Stimulated activated CD8-positive, alpha-beta memory T cell treated with anti-CD3 and anti-CD28 coated beads, Interleukin-15, amount 100 ng/mL, for 4 hours (primary cell): ENCODE data around the gene METTL13.

Experiments
- DNase-seq, 2 donors: peaks; one replicate each; pipeline ENCODE4 v3.0.0-alpha.2; 2020; ENCODE audit warnings: low read depth in 2 of 2

The METTL13 gene

DNA sequence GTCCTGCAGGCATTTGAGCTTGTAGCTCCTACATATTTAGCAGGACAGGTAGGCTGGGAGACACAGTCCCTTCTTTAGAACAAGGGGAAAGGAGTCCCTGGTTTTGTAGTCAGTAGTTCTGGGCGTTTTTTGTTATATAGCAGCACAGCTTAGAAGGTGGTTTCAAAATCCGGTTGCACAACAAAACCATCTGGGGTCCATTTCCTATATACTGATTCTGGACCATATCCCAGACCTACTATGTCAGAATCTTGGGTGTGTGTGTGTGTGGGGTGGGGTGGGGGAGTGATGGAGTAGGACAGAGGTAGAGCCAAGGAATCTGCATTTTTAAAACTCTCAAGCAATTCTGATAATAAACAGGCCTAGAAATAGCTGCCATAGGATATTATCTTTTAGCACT is 21.6 kb downstream of the METTL13 start:
- DNase-seq = no peak

DNA sequence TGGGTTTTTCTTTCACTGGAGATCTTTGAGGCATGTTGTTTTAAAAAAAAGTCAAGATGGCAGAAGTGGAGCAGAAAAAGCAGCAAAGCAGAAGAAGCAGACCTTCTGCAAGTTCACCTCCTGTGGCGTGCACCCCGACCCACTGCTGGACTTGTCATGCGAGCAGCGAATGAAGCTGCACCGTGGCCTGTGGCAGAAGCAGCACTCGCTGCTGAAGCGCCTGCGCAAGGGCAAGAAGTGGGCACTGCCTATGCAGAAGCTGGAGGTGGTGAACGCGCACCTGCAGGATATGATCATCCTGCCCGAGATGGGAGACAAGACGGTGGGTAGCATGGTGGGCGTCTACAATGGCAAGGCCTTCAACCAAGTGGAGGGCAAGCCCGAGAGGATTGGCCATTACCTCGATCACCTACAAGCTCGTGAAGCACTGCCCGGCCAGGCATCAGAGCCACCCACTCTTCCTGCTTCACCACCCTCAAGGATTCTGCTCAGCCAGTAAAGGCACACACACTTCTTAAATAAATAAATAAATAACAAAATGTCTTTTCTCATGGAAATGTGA is 22.1 kb downstream of the METTL13 start:
- DNase-seq = no peak

DNA sequence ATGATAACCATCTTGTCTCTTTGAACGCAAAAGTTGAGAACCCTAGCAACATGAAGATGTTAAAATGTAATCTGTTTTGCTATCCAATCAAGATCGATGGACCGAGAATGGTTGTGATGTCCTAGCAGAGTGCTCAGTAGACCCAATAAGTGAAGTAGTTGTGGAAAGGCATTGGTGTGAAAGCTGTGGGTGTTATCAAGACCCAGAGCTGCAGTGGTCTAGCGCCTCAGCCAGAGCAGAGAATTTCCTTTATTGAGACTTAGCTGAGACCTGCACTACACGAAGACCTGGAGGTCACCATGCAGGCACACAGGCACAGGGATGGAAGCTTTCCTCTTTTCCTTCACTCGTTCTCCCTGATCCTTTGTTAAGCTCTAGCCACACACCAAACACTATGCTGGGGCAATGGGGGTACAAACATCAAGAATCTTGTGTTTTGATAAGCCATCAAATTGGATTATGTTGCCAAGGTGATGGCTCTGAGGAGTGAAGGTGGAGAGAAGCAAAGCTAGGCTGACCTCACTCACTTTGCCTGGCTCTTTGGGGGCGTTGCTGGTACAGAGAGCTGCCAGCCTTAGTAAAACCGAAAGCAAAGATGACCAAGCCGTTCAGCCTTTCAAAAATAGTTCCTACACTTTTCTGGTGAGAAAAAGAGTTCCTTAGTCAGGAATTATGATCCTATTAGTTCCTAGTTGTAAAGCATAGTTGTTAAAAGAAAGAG is 24.1 kb downstream of the METTL13 start:
- no peak for DNase-seq

DNA sequence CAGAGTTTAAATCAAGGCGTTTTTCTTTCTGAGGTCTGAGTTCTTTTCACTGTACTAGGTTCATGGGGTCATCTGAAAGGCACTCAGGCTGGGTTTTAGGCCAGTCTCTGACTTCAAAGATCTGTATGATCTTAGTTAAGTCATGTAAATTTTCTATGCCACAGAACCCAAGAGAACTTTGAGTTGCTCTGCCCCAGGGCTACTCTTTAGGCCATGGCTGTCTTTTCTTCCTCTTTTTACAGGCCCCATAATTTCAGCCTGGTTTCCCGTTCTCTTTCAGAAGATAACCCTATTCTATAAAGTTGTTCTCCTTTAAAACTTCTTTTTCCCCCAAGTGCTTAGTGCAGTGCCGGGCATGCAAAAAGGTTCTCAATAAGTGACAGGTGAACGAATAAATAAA is 26.1 kb downstream of the METTL13 start:
- no peak for DNase-seq

DNA sequence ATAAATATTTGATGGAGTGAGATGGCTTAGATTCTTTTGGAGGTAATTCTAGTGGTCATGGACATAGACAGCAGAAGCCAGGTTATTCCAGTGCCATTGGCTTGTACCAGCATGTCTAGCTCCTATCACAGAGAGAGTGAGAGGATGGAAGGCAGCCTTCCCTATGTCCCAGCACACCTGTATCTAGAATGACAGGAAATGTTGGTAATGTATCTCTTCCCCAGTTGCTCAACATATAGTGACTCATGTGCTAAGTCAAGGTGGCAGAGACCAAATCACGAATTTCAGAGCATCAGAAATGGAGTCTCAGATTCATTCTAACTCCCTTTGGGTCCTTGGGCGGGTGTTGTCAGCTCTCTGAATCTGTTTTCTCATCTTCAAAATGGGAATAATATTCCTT is 28.4 kb downstream of the METTL13 start:
- no peak for DNase-seq

DNA sequence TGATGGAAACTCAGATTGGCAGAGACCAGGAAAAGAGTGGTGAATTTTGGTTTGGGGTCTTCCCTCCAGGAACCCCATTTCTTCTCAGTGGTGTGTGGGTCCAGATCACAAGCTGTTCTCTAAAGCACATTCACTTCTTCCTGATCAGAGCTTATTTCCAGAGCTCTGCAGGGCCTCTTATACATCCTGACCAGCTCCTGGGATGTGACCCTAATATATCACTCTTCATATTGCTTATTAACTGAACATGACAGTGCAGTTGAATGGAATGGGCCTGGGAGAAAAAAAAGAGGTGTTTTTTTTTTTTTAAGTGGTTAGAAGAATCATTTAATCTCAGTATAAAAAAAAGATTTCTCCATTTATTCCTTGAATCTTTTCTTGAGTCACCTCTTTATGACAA is 30.2 kb downstream of the METTL13 start:
- no peak for DNase-seq

DNA sequence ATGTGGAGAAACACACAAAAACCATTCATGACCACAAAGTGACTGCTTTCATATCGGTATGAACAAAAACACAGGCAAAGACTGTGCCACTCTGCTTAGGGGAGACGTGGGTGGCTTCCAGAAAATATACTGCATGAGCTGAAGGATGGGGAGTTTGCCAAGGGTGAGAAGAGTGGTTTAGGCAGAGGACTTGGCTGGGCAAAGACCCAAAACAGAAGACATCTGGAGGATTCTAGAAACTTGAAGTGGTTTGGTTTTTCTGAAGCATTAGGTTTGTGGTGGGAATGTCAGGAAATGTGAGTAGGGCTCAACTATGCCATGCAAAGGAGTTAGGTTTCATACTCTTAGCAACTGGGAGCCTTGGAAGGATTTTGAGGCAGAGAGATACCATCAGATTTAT is 33.2 kb downstream of the METTL13 start:
- DNase-seq = no peak

DNA sequence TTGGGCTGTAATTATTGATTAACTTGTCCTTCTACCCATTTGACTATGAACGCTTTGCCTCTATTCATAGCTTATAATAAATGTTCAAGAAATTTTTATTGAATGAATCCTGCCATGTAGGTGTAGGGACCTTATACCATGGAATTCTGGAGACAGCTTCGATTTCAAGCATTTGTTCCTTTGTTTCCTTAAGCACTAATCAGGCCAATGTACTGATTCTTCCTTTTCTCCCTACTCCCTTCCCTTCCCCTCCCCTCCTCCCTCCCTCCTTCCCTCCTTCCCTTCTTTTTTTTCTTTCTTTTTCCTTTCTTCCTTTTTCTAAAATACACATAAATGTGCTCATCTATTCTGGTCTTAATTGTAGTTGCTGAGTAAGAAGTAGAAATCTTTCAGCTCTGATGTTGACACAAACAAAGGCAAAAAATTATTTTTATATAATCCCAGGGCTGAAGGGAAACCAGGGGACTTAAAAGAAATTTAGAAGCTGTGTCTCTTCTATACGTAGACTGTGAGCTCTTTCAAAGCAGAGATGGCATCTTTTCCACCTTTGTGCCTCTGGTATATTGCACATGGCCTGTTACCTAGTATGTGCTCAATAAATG is 34.9 kb downstream of the METTL13 start:
- DNase-seq = no peak

DNA sequence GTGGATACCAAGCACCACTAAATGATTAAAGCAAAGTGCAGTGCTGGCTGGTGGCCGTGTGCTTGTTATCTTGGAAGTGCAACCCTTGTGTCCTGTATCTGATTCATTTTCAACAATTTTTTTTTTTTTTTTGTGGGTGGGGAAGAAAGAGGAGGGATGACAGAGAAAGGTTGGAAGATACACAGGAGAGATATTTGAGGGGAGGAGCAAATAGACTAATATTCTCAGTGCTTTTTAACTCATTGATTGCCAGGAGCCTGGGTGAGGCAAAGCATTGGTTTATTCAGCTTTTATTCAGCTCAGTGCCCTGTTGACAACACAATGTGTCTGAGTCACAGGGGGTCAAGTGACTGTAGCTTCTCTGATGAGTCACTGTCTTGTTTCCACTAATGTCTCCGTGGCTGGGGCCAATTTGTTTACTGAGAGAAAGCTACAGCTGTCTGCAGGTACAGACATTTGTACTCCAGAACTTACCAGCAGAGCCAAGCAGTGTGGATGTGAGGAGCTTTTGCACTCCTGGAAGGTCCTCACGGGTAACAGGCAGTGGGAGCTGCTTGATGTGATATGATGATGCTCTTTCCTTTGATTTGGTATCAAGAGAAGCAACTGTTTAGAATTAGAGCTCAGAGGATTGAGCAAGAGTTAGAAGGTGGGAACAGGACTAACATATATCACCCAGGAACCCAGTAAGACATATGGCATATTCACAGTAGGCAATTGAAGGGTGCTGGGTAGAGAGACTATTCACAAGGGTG is 36.2 kb downstream of the METTL13 start:
- DNase-seq = no peak

DNA sequence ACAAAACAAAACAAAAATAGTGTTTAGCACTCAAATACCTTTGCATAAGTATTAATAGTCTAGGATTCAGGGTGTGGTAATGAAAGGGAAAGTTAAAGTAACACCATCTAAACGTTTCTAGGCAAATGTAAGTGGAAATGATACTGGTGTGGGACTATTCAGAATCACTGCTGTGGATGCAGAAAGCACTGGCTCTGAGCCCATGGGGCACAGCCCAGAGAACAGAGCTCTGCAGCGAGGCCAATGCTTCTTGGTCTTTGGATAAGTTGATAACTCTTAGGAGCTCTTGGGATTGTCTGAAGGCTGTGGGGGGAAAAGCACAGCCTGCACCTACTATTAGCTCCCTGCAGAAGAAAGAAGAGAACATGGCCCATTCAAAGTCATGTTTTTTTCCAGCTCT is 38.5 kb downstream of the METTL13 start:
- DNase-seq = no peak

DNA sequence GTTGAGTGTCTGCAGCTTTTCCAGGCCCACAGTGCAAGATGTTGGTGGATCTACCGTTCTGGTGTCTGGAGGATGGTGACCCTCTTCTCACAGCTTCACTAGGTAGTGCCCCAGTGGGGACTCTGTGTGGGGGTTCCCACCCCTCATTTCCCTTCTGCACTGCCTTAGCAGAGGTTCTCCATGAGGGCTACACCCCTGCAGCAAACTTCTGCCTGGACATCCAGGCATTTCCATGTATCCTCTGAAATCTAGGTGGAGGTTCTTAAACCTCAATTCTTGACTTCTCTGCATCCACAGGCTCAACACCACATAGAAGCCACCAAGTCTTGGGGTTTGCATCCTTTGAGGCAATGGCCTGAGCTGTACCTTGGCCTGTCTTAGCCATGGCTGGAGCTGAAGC is 45.5 kb downstream of the METTL13 start:
- no peak for DNase-seq

DNA sequence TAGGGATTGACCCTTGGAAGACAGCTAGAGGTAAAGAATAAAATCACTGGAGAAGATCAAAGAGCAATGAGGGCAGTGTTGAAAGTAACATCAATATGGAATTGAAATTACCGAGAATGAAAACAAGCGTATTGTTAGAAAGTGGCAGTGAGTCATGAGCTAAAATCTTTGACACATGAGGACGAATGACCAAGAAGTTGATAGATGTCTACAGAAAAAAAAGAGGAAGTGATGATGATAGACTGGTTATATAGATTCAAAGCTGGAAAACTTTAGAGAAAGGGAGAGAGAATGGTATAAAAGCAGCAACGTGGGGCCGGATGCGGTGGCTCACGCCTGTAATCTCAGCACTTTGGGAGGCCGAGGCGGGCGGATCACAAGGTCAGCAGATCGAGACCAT is 47.3 kb downstream of the METTL13 start:
- DNase-seq = no peak

DNA sequence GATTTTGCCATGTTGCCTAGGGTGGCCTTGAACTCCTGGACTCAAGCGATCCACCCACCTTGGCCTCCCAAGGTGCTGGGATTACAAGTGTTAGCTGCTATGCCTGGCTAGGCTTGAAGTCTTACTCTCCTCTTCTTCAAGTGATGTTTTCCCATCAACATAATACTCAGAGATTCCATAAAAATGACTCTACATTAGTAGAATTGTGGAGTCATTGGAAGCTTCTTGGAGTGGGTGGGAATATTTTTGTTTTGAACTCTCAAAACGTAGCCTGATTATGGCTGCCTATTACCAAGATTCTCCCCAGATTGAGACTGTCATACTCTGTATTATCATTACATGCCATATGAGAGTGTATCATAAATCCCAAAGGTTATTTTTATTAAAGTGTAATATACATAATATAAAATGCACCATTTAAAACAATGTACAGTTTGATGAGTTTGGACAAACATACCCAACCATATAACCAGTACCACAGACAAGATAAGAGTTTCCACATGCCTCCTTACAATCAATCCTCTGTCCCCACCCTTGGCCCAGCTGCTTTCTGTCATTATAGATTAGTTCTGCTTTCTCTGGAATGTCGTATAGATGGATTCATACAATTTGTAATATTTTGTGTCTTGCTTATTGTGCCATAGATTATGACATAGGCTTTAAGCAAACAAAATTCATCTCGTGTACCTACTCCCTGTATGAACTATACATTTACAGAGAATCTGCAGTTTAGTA is 51.8 kb downstream of the METTL13 start:
- DNase-seq = no peak

DNA sequence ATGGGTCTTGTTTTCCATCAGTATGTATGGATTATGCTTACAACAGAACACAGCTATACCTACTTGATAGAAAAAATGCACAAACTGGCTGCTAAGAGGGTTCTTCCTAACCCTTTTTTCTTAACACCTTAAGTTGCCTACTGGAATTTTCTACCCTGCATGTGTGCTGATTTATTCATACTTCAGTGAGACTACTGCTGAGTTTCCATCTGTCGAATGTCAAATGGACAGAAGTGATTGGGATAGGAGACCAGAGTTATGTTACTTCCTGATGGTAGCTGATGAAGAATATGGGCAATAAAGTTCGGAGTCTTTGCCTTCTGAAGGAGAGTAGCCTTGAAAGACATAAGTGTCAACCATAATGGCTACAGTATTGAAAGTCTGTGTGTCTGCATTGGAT is 53.4 kb downstream of the METTL13 start:
- no peak for DNase-seq

DNA sequence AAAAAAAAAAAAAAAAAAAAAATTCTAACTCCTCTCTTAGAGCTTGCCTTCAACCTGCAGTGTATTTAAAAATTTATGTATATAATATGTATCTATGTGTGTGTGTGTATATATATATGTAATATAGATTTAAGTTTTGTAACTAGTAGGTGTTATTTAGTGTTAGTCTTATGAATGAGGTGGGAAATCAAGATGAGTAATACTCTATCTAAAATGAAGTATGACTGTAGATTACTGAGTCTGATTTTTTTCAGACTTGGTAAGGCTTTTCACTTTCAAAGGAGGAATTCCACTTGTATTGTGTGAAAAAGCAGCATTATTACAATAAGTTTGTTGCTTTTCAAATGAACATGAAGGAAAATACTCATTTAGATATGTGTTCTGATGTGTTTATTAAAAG is 54.4 kb downstream of the METTL13 start:
- no peak for DNase-seq

DNA sequence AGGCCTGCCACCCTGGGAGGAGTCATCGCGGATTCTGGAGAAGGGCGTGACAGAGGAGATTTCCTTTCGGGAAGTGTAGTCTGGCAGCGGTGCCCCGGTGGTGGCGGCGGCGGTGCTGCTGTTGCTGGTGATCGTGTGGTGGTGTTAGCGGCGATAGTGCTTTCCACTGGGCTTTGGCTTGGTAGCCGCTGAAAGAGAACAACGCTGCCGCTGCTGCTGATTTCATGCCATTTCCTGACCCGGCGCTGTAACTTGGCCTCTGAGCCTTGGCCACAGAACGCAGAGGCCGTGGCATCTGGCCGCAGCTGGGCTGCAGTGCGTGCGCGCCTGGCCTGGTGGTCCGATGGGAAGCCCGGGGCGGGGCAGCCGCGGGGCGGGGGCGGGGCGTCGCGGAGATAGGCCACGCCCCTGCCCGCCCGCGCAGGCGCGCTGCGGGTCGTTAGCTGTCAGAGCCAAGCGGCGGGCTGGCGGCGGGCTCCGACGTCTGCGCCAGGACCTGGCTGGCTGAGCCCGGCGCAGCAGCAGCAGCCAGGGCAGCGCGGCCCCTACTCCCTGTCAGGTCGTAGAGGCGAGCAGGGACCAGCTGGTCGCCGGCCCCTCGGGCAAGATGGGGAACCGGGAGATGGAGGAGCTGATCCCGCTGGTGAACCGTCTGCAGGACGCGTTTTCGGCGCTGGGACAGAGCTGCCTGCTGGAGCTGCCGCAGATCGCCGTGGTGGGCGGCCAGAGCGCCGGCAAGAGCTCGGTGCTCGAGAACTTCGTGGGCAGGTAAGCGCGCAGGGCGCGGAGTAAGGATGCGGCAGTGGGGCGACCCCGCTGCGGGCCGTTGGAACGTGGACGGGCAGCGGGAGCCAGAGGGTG is 59.8 kb downstream of the METTL13 start, which contains the start of gene DNM3:
Gene DNM3, plus strand, starts transcription at position 449 of the 861 bp plus-strand sequence. Its CDS starts 159 bp downstream, at position 608.
- peak; percentile 27 to 71 for DNase-seq

DNA sequence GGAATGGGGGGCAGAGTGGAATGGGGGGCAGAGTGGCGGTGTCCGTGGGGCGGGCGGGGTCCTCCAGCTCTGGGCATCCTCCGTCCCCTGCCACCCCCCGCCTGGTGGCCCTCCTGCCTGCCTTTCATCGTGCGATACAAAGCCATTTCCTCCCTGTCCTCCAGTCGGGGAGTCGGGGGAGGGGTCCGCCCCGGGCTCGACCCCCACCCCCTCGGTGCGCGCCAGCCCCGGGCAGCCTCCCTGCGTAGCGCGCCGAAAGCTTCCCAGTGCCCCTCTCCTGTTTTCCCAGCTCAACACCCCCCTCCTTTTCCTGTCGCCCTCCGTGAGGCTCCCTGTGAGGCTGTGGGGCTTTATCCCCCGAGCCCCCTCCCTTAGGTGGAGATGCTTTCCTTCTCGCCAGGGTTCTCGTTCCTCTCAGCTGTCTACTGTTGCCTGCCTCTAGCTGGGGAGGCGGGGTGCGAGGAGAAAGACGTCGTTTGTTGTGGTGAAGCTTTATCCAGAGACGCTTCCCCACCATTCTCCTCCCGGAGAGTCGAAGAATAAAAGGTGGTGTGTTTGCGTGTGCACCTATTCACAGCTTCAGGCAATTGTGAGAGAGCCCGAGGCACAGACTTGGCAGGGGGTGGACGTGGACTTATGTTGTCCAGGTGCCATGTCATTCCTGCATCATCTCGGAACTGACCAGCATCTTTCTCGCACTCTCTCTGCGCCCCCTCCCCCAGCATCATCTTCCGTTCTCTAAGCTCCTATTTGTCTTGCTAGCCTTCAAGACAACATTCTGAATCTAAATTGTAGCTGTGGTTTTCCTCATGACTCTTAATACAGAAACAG is 60.7 kb downstream of the METTL13 start:
- no peak for DNase-seq

DNA sequence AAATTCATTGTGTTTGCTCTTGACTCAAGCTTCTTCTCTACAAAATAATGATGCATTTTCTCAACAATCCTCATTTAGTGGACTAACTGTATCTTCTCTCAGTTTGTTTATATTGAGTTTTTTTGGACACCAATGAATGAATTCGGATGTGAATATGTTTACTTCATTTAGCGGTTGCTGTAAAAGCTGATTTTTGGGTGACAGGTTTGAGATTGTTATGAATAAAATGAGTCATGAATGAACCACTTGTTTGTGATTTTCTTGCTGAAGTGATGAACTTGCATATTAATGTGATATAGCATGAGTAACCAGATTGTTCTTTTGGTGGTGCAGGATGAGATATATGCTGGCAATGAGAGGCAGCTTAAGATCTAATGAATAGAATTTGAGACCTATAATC is 62.9 kb downstream of the METTL13 start:
- DNase-seq = no peak

DNA sequence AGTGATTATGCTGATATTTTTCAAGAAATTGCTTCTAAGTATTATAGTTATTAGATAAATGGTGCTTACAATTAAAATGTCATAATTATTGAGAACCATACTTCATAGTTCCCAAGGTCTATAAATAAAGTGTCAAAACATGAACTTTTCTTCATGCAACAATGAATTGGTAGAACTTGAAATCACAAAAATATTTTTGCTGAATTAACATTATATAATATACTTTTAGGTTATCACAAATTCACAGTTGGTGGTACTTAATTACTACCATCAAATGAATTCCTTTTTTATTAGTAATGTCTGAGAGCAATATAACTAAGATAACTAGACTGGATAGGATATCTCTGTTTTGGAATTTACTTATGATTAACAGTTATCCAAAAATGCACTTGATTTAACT is 64.5 kb downstream of the METTL13 start:
- no peak for DNase-seq
